Muscle of leg (tissue), 11 donors: ENCODE measurements around the gene PTPRZ1. TPM values are rescaled to one million over a fixed set of nuclear protein-coding genes. Genes with fewer than 3 reads are reported as not detected.

Source experiments
- DNase-seq: peaks from one replicate; pipeline ENCODE4 v3.0.0; 2013
- H3K27ac ChIP-seq: one replicate; pipeline ENCODE4 v1.5.1; 2013; ENCODE audit warnings: mild to moderate bottlenecking, low read length, control low read depth
- H3K27me3 ChIP-seq: one replicate; pipeline ENCODE4 v1.6.1; 2013; ENCODE audit warnings: low read length; ENCODE audit not compliant: control insufficient read depth, insufficient read depth
- H3K36me3 ChIP-seq: one replicate; pipeline ENCODE4 v1.6.1; 2013; ENCODE audit warnings: low read length; ENCODE audit not compliant: control insufficient read depth, insufficient read depth
- H3K4me1 ChIP-seq: one replicate; pipeline ENCODE4 v1.6.1; 2013; ENCODE audit warnings: low read length; ENCODE audit not compliant: control insufficient read depth, insufficient read depth
- H3K4me3 ChIP-seq: one replicate; pipeline ENCODE4 v1.5.1; 2013; ENCODE audit warnings: low read length, control low read depth
- H3K9me3 ChIP-seq: replicated peaks from 2 replicates; pipeline ENCODE4 v1.6.1; 2013; ENCODE audit warnings: low read depth, low read length; ENCODE audit not compliant: control insufficient read depth
- WGBS: methylation state at CpG from one replicate; pipeline ENCODE4 v1.1.5; 2013; ENCODE audit warnings: missing lambda C conversion rate; ENCODE audit not compliant: insufficient coverage; 5-methylcytosine and 5-hydroxymethylcytosine counted together
- polyA plus RNA-seq, 8 donors: library from polyadenylated mRNA; unstranded; fragments of 120-200 nt; gene quantifications; one replicate each; pipeline versions ENCODE4 v1.2.1 to v1.2.3, GENCODE V29; 2013; ENCODE audit warnings: inconsistent platforms in 1 of 8, low replicate concordance in 1 of 8; ENCODE audit not compliant: insufficient read length in 8 of 8, insufficient read depth in 1 of 8
- total RNA-seq: library from RNA; stranded (reverse); fragments of 120-200 nt; gene quantifications from one replicate; pipeline ENCODE4 v1.2.4, GENCODE V29; 2013

PTPRZ1 gene
- total and polyA plus RNA-seq, 9 donors, result 3.0 to 18.7 (median 4.9) TPM

DNA sequence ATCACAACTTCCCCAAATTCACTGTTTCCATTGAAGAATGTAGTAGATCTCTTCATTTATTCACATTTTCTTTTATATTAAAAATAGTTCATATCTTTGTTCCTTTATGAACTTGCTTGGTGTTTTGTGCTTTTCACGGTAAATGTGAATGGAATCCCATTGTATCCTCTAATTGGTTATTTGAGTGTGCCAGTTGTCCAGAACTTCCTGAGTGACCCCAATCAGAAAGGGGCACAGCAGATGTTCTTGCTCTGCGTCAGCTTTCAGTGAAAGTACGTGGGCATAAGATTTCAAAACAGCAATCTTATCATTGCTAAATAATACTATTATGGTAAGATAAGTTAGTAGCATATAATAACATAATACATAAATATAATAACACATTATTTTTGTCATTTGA, 47.0 kb downstream of the PTPRZ1 start:
- H3K27ac ChIP-seq, result no peak overlapping the region
- H3K36me3 ChIP-seq, result no peaks in the 10 kb centered on the region
- no peak overlapping the region for H3K4me3 ChIP-seq
- DNase-seq, result no peak
- no peaks in the 10 kb centered on the region for H3K4me1 ChIP-seq
- no peaks in the 10 kb centered on the region for H3K27me3 ChIP-seq
- H3K9me3 ChIP-seq, result no peaks in the 10 kb centered on the region
- WGBS, result no CpG with 5 or more reads among the region's 3 CpGs

DNA sequence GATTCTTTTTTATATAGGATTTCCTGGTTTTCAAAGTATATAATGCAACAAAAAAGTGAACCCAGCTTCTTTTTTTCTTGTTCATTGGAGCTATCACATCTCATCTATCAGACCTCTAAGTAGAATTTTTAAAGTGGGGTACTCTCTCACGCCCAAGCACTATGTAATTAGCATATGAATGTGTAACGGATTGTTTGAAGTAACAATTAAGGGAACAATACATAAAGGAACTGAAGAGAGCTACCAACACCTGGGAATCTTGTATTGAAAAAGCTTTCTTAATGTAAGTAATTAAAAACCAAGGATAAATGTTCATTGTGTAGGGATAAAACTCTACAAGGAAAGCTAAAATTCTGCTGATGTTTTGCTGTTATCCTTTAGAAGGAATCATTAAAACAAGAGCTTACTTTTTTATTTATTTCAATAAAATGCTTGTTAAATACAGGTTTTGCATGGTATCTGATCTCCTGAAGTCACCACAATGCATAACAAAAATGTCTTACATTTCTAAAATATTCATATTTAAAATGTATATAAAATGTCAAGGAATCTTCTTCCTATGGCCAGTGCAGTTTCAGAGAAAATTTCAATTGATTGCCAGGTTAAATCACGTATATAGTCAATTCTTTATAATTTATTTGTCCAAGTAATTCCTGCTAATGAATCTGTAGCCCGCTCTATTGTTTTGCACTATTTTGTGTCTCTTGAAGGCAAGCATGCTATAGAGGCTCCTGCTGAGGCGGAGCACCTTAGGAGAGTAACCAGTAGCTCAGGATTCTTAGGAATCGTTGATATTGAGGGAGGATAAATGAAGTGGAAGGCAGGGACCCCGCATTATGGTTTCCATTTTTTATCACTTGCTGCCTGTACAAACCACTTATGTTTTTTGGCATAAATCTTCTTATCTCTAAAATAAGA, 51.6 kb downstream of the PTPRZ1 start:
- H3K27ac ChIP-seq, result no peak overlapping the region
- no peaks in the 10 kb centered on the region for H3K27me3 ChIP-seq
- DNase-seq, result no peak
- no peak overlapping the region for H3K4me3 ChIP-seq
- no peaks in the 10 kb centered on the region for H3K4me1 ChIP-seq
- no peaks in the 10 kb centered on the region for H3K9me3 ChIP-seq
- H3K36me3 ChIP-seq, result no peaks in the 10 kb centered on the region
- WGBS, result no CpG with 5 or more reads among the region's 7 CpGs

DNA sequence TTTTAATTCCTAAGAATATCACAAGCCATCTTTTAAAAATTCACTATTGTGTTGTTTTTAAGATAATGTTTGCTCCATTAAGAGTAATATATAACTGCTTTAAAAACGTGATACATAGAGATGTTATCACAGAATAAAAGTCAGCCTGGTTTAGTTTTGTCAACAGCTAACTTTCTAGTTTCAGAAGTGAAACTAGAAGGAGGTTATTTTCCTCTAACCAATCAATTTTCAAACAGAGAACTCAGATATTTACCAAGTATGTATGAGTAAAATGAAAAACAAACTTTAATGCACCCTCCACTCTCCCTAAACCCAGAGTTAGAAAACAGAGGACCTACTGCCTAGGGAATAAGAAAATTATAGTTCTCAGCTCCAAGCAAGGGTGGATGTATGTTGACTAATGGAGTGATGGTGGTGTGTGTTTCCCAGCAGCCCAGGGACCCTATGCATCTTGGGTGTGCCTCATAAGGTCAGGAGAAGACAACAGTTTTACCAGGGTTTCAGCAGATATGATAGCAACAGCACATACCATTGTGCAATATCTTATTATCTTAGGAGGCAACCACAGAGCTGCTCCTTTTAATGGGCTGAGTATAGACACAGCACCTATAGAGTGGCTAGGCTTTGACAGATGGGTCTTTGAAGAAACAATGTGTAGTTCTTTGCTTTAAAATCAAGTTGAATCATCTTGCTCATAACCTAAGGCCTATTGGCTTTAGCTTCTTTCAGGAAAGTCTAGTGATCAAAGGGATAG, 58.4 kb downstream of the PTPRZ1 start:
- Histone ChIP-seq H3K27me3 (no peaks in the 10 kb centered on the region), H3K4me3 (no peak overlapping the region), H3K9me3 (no peaks in the 10 kb centered on the region), H3K36me3 (no peaks in the 10 kb centered on the region), H3K4me1 (no peaks in the 10 kb centered on the region), H3K27ac (no peak overlapping the region)
- no CpG with 5 or more reads among the region's 1 CpG for WGBS
- no peak for DNase-seq

DNA sequence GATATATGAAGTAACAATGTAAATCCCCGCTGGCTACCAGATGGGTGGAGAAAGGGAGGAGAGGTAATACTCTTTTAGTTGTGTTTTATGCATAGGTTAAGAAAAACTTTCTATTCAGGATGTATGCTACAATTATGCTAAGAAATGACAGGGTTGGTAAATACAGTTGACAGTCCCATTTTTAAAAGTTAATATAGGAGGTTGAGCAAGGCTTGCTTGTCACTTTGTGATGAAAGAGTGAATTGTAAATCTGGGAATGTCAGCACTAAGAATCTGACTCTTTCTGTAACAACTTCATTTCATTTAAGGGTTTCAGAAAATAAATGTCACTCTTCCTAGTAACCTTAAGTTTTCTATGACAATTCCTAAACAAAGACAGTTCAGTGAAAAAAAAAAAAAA, 59.8 kb downstream of the PTPRZ1 start:
- no peaks in the 10 kb centered on the region for H3K27me3 ChIP-seq
- H3K27ac ChIP-seq, result no peak overlapping the region
- WGBS, result no CpG with 5 or more reads among the region's 1 CpG
- DNase-seq, result no peak
- H3K9me3 ChIP-seq, result no peaks in the 10 kb centered on the region
- H3K4me3 ChIP-seq, result no peak overlapping the region
- H3K36me3 ChIP-seq, result no peaks in the 10 kb centered on the region
- H3K4me1 ChIP-seq, result no peaks in the 10 kb centered on the region

DNA sequence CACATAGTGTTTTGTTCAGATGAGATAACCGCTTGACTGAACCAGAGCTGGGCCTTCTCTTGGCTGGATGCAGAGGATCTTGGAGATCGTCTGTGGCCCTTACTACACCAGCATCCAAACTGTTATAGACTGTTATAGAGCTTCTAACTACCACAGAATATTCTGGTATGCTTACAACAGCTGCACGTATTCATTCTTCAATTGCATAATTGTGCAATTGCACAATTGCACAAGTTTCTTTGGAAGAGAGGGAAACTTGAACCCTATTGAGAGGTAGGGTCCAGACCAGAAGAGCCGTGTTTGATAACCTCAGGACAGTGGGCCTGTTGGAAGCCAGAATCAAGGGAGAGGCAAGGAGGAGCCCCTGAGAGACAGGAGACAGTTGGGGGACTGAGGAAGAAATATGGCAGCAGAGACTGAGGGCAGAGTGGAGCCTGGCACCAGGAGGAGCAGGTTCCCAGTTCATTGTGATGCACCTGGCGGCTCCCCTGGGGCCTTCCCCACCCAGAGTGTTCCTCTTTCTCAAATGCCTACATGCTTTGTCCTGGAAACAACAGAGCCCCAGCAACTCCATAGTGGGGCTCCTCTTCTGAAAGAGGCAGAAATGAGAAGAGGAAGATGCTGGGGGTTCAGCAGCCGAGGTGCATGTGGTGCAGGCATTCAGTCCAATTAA, 64.1 kb downstream of the PTPRZ1 start:
- Histone ChIP-seq H3K27ac (no peak overlapping the region), H3K9me3 (no peaks in the 10 kb centered on the region), H3K27me3 (no peaks in the 10 kb centered on the region), H3K4me1 (no peaks in the 10 kb centered on the region), H3K4me3 (no peak overlapping the region), H3K36me3 (no peaks in the 10 kb centered on the region)
- 100% methylated on average over 2 of the region's 6 CpGs for WGBS
- no peak for DNase-seq

DNA sequence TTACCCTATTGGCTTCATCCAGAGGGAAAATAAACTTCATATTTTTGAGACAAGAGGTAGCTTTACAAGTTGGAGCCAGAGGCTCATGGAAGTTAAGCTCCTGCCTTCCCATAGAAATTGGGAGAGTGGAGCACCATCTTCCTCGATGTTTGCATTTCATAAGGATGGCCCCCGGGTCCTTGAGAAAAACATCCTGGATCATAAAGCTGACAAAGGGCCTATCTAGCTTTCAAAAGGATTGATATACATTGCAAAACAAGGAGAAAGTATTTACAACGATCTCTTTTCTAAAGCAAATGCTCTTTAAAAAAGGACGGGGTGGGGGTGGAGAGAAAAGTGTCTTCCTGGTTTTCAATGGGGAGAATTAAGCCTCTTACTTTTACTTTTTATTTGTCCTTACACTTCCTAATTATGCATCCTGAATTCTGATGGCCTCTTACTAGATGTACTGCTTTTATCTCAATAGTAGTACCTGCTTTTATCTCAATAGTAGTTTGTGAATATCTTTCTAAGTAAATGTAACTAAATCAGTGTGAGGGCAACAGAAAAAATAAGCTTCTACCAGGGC, 65.6 kb downstream of the PTPRZ1 start:
- Histone ChIP-seq H3K4me3 (no peak overlapping the region), H3K27ac (no peak overlapping the region), H3K36me3 (no peaks in the 10 kb centered on the region), H3K4me1 (no peaks in the 10 kb centered on the region), H3K27me3 (no peaks in the 10 kb centered on the region), H3K9me3 (no peaks in the 10 kb centered on the region)
- DNase-seq, result no peak
- WGBS, result 17% methylated on average over 1 of the region's 4 CpGs

DNA sequence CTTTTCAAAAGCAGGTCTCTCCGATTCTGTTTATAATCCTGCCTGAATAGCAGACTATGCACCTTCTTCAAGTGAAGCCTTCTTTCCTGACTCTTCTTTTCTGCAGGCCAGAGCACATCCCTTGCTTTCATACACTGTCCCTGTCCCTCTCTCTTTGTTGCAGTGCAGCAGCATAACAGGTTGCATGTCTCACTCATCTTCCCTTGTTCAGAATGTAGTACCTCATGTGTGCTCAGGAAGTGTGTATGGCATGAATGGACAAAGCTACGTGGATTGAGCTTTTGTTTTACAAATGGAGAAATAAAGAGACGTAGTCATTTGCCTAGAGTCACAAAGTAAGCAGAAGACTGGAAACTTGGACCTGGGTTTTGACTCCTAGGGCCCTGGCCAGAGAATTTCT, 68.0 kb downstream of the PTPRZ1 start:
- Histone ChIP-seq H3K9me3 (no peaks in the 10 kb centered on the region), H3K4me3 (no peak overlapping the region), H3K27ac (no peak overlapping the region), H3K36me3 (no peaks in the 10 kb centered on the region), H3K4me1 (no peaks in the 10 kb centered on the region), H3K27me3 (no peaks in the 10 kb centered on the region)
- no peak for DNase-seq
- WGBS, result 65% methylated on average over 3 of the region's 3 CpGs

DNA sequence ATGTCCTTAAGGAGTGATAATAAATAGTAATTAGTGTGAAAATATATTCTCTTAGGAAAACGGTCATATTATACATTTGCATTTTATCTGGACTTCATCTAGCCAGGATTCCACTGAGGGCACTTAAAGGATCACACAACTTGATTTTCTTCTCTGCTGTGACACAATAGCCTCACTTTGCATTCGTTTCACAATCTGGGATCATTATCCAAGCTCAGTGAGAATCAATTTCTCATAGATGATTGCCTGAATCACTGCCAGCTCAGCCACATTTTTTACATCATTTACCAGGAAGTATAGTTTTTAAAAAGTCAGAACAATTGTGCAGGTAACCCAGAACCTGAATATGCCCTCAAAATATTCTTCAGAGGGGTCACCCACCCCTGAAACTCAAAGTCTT, 68.9 kb downstream of the PTPRZ1 start:
- no peak for DNase-seq
- no peaks in the 10 kb centered on the region for H3K4me1 ChIP-seq
- H3K27me3 ChIP-seq, result no peaks in the 10 kb centered on the region
- no peaks in the 10 kb centered on the region for H3K9me3 ChIP-seq
- H3K4me3 ChIP-seq, result no peak overlapping the region
- H3K36me3 ChIP-seq, result no peaks in the 10 kb centered on the region
- WGBS, result 33% methylated on average over 1 of the region's 2 CpGs
- H3K27ac ChIP-seq, result no peak overlapping the region

DNA sequence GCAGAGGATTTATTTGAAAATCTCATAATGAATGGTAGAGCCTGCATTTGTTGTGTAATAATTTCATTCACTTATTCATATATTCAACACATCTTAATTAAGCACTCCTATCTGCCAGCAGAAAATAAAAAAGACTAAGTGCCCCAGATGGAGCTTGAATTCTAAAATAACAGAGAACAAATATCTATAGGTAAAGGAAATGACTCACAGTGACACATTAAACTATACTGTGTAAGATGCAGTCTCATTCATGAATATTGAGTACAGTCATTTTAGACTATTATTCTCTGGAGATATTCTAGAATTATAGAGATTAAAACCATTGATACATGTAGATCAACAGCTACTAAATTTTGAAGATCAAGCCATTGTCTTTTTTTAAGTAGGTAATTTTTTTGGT, 72.1 kb downstream of the PTPRZ1 start:
- H3K27ac ChIP-seq, result no peak overlapping the region
- no peaks in the 10 kb centered on the region for H3K27me3 ChIP-seq
- no peaks in the 10 kb centered on the region for H3K36me3 ChIP-seq
- DNase-seq, result no peak
- H3K9me3 ChIP-seq, result no peaks in the 10 kb centered on the region
- H3K4me3 ChIP-seq, result no peak overlapping the region
- H3K4me1 ChIP-seq, result no peaks in the 10 kb centered on the region
